HL-60 (cell line): Measurements from ENCODE around the gene ZNF597.

Experiments
- DNase-seq, 2 experiments: peaks; one replicate each; pipeline ENCODE4 v3.0.0-alpha.2; 2010 to 2020; ENCODE audit warnings: low read depth in 1 of 2, low spot score in 1 of 2
- H3K27ac ChIP-seq: fragments of 250-450 bp; sonication (Bioruptor Pico); replicated peaks from 2 replicates; pipeline ENCODE4 v1.5.1; 2020; ENCODE audit warnings: mild to moderate bottlenecking, moderate library complexity
- H3K27me3 ChIP-seq: fragments of 250-450 bp; sonication (Bioruptor Pico); 2 replicates; pipeline ENCODE4 v1.5.1; 2021; ENCODE audit warnings: mild to moderate bottlenecking, moderate library complexity; ENCODE audit not compliant: insufficient read depth, poor library complexity, severe bottlenecking
- H3K4me3 ChIP-seq: replicated peaks from 2 replicates; pipeline ENCODE4 v1.5.1; 2011; ENCODE audit warnings: mild to moderate bottlenecking, control low read depth, low read length; ENCODE audit not compliant: insufficient read depth
- GABPA ChIP-seq: IDR thresholded peaks from 2 replicates; pipeline ENCODE4 v1.6.1; 2012; ENCODE audit warnings: low read depth
- POLR2AphosphoS5 ChIP-seq: IDR thresholded peaks from 2 replicates; pipeline ENCODE4 v1.6.1; 2012; ENCODE audit warnings: low read depth
- SPI1 ChIP-seq: IDR thresholded peaks from 2 replicates; pipeline ENCODE4 v1.6.1; 2012; ENCODE audit warnings: low read depth, mild to moderate bottlenecking, borderline replicate concordance
- TF ChIP-seq, protein P1 (sequence below): IDR thresholded peaks from 2 replicates; pipeline ENCODE4 v1.6.1; 2012; ENCODE audit warnings: low read depth; ENCODE audit not compliant: insufficient replicate concordance
- TF ChIP-seq, protein P2 (sequence below): IDR thresholded peaks from one replicate; pipeline ENCODE4 v1.5.1; 2011; ENCODE audit warnings: low read length, control low read depth, inconsistent platforms; ENCODE audit not compliant: insufficient read depth

Gene ZNF597

DNA sequence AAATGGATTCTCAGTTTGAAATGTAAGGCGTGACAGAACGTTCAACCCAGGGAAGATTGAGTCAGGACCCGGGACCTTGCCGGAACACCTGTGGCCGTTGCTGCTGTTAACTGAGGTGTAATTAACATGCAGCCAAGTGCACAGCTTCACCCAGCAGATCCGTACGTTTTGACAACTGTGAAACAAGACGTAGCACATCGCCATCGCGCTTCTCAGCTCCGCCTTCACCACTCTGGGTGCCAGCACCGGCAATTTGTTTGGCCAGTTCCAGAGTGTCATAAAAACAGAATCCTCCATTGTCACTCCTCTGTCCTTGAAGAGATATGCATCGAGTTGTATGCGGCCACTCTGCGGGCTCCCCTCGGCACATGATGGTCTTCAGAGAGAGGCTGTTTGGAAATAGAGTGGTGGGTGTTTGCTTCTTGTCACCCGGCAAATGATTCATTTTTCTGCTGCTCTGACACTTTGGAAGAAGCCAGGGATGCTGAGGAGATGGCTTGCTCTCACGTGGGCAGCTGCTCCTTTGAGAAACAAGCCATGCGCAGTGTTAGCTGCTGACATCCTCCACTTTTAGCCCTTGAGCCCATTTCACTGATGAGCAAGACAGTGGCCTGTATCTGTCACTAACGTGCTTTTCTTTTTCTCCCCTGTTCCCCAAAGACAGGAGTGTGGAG, 22.7 kb upstream of the ZNF597 start:
- TF ChIP-seq, protein P1, sequence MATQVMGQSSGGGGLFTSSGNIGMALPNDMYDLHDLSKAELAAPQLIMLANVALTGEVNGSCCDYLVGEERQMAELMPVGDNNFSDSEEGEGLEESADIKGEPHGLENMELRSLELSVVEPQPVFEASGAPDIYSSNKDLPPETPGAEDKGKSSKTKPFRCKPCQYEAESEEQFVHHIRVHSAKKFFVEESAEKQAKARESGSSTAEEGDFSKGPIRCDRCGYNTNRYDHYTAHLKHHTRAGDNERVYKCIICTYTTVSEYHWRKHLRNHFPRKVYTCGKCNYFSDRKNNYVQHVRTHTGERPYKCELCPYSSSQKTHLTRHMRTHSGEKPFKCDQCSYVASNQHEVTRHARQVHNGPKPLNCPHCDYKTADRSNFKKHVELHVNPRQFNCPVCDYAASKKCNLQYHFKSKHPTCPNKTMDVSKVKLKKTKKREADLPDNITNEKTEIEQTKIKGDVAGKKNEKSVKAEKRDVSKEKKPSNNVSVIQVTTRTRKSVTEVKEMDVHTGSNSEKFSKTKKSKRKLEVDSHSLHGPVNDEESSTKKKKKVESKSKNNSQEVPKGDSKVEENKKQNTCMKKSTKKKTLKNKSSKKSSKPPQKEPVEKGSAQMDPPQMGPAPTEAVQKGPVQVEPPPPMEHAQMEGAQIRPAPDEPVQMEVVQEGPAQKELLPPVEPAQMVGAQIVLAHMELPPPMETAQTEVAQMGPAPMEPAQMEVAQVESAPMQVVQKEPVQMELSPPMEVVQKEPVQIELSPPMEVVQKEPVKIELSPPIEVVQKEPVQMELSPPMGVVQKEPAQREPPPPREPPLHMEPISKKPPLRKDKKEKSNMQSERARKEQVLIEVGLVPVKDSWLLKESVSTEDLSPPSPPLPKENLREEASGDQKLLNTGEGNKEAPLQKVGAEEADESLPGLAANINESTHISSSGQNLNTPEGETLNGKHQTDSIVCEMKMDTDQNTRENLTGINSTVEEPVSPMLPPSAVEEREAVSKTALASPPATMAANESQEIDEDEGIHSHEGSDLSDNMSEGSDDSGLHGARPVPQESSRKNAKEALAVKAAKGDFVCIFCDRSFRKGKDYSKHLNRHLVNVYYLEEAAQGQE = no peak
- TF ChIP-seq, protein P2, sequence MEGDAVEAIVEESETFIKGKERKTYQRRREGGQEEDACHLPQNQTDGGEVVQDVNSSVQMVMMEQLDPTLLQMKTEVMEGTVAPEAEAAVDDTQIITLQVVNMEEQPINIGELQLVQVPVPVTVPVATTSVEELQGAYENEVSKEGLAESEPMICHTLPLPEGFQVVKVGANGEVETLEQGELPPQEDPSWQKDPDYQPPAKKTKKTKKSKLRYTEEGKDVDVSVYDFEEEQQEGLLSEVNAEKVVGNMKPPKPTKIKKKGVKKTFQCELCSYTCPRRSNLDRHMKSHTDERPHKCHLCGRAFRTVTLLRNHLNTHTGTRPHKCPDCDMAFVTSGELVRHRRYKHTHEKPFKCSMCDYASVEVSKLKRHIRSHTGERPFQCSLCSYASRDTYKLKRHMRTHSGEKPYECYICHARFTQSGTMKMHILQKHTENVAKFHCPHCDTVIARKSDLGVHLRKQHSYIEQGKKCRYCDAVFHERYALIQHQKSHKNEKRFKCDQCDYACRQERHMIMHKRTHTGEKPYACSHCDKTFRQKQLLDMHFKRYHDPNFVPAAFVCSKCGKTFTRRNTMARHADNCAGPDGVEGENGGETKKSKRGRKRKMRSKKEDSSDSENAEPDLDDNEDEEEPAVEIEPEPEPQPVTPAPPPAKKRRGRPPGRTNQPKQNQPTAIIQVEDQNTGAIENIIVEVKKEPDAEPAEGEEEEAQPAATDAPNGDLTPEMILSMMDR = no peak
- no peak for TF ChIP-seq SPI1
- TF ChIP-seq GABPA = no peak
- no peak for TF ChIP-seq POLR2AphosphoS5
- Histone ChIP-seq H3K4me3 (no peak overlapping the region), H3K27ac (no peak overlapping the region), H3K27me3 (no peaks in the 10 kb centered on the region)
- DNase-seq = no peak

DNA sequence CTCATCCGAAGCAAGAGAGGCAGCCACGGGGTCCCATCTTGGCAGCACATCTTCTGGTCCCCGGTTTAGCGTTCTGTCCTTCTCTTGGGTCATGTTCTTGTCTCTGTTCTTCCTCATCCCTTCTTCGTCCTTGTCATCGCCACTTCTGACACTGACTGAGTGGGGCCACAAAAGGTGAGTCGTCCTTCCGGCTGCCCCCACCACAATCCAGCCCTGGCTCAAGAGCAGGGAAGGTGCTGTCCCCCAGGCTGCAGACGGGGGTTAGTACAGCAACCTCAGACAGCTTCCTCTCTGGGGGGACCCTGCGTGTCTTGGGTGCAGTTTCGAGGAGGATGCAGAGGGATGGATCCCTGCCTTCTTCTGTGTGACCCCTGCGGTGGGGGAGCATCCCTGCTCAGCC, 22.0 kb upstream of the ZNF597 start:
- DNase-seq = no peak
- no peaks in the 10 kb centered on the region for H3K27me3 ChIP-seq
- TF ChIP-seq, protein P1 = no peak
- TF ChIP-seq SPI1 = no peak
- TF ChIP-seq POLR2AphosphoS5 = no peak
- TF ChIP-seq, protein P2 = no peak
- no peak for TF ChIP-seq GABPA
- H3K27ac ChIP-seq = no peak overlapping the region
- H3K4me3 ChIP-seq = no peak overlapping the region

DNA sequence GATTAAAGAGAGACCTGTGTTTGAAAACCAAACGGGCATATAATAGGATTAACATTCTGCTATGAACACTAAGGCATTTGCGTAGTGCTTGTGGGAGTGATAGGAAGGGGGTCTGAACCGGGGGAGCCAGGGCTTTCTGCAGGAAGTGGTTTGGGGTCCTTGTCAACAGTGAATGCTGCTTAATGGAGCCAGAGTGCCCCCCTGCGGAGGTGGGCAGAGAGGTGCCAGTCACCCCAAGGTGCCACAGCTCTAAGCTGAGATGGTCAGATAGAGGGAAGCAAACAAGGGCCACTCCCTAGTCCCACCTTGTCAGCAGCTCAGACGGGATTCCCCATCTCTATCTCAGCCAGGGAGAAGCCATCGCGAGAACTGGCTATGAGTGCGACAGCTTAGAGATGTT, 17.8 kb upstream of the ZNF597 start:
- no peak for DNase-seq
- TF ChIP-seq POLR2AphosphoS5 (no peak), SPI1 (no peak), GABPA (no peak)
- TF ChIP-seq, protein P1 = no peak
- TF ChIP-seq, protein P2 = no peak
- H3K27me3 ChIP-seq = no peaks in the 10 kb centered on the region
- H3K4me3 ChIP-seq = no peak overlapping the region
- no peak overlapping the region for H3K27ac ChIP-seq
